ENCODE measurements around the gene GALNT10.

The GALNT10 gene

GRCh38 chr5:154421868-154422267, 231.3 kb downstream of the GALNT10 start:
- no peak for TF ChIP-seq TSHZ2 (CRISPR knock-in tag; IDR thresholded peaks at IDR 0.05)
- no peak for TF ChIP-seq ESRRG (CRISPR knock-in tag; IDR thresholded peaks at IDR 0.05)
- TF ChIP-seq ZNF70 (CRISPR knock-in tag; IDR thresholded peaks at IDR 0.05): no peak
- TF ChIP-seq TOX (CRISPR knock-in tag; IDR thresholded peaks at IDR 0.05; ENCODE audit: borderline replicate concordance): no peak
- TF ChIP-seq CSDC2 (CRISPR knock-in tag; IDR thresholded peaks at IDR 0.05): no peak
- no peak for TF ChIP-seq ISL1 (CRISPR knock-in tag; IDR thresholded peaks at IDR 0.05)
- no peak for TF ChIP-seq ZFP3 (CRISPR knock-in tag; IDR thresholded peaks at IDR 0.05)
- TF ChIP-seq RARB (CRISPR knock-in tag; IDR thresholded peaks at IDR 0.05): no peak
- TF ChIP-seq ZC3H10 (CRISPR knock-in tag; IDR thresholded peaks at IDR 0.05): no peak
- no peak for TF ChIP-seq ZFP30 (CRISPR knock-in tag; IDR thresholded peaks at IDR 0.05)
- ATAC-seq: no peak; the same call in 2 of the 3 replicates

DNA sequence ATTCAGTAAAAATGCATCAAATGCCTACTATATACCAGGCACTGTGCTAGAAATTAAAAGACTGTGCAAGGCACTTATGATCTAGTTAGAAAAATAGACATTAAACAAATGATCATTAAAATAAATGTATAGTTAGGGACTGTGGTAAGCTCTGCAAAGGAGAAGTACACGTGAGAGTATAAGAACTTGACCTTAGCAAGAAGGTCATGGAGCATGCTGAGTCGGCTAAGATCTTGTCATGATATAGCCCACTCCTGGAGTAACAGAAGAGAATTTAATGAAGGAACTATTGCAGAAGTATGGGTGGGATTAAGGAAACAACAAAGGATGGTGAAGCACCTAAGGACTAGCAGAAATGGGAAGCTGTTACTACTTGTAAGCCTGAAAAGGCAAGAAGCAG, 231.8 kb downstream of the GALNT10 start:
- TF ChIP-seq ZFP30 (CRISPR knock-in tag; IDR thresholded peaks at IDR 0.05) (no peak), PATZ1 (CRISPR knock-in tag; IDR thresholded peaks at IDR 0.05; ENCODE audit: borderline replicate concordance) (no peak), POU6F1 (CRISPR knock-in tag; IDR thresholded peaks at IDR 0.05; ENCODE audit: borderline replicate concordance, low read depth) (no peak), BACH2 (CRISPR knock-in tag; IDR thresholded peaks at IDR 0.05; ENCODE audit: borderline replicate concordance) (no peak), ZFP3 (CRISPR knock-in tag; IDR thresholded peaks at IDR 0.05) (no peak), ZNF70 (CRISPR knock-in tag; IDR thresholded peaks at IDR 0.05) (no peak)
- no peak for ATAC-seq

DNA sequence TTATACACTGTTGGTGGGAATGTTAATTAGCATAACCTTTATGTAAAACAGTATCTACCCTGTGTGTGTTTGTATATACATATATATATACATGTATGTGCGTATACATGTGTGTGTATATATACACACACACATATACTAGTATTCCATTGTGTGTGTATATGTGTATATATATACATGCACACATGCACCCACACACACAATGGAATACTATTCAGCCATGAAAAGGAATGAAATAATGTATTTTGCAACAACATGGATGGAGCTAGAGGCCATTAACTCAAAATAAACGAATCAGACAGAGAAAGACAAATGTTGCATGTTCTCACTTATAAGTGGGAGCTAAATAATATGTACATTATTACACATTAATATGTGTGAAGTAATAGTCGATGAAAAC, 237.7 kb downstream of the GALNT10 start:
- ATAC-seq: no peak
- TF ChIP-seq PATZ1 (CRISPR knock-in tag; IDR thresholded peaks at IDR 0.05; ENCODE audit: borderline replicate concordance) (no peak), ISL1 (CRISPR knock-in tag; IDR thresholded peaks at IDR 0.05) (no peak), PPARA (CRISPR knock-in tag; IDR thresholded peaks at IDR 0.05; ENCODE audit: borderline replicate concordance) (no peak), ZFP30 (CRISPR knock-in tag; IDR thresholded peaks at IDR 0.05) (no peak)

- TF ChIP-seq SNAI2 (CRISPR knock-in tag; IDR thresholded peaks at IDR 0.05): no peak
- no peak for TF ChIP-seq ZNF70 (CRISPR knock-in tag; IDR thresholded peaks at IDR 0.05)
- no peak for TF ChIP-seq TCF4 (CRISPR knock-in tag; IDR thresholded peaks at IDR 0.05; ENCODE audit: borderline replicate concordance)
- TF ChIP-seq, protein P1, sequence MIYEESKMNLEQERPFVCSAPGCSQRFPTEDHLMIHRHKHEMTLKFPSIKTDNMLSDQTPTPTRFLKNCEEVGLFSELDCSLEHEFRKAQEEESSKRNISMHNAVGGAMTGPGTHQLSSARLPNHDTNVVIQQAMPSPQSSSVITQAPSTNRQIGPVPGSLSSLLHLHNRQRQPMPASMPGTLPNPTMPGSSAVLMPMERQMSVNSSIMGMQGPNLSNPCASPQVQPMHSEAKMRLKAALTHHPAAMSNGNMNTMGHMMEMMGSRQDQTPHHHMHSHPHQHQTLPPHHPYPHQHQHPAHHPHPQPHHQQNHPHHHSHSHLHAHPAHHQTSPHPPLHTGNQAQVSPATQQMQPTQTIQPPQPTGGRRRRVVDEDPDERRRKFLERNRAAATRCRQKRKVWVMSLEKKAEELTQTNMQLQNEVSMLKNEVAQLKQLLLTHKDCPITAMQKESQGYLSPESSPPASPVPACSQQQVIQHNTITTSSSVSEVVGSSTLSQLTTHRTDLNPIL (CRISPR knock-in tag; IDR thresholded peaks at IDR 0.05; ENCODE audit: low read depth): no peak
- no peak for TF ChIP-seq POU6F1 (CRISPR knock-in tag; IDR thresholded peaks at IDR 0.05; ENCODE audit: borderline replicate concordance, low read depth)
- TF ChIP-seq OSR1 (CRISPR knock-in tag; IDR thresholded peaks at IDR 0.05): no peak
- no peak for TF ChIP-seq ZFP3 (CRISPR knock-in tag; IDR thresholded peaks at IDR 0.05)
- TF ChIP-seq TOX (CRISPR knock-in tag; IDR thresholded peaks at IDR 0.05; ENCODE audit: borderline replicate concordance): no peak
- no peak for TF ChIP-seq TSHZ2 (CRISPR knock-in tag; IDR thresholded peaks at IDR 0.05)
- no peak for TF ChIP-seq BACH2 (CRISPR knock-in tag; IDR thresholded peaks at IDR 0.05; ENCODE audit: borderline replicate concordance)
- ATAC-seq: no peak
These were observed 238.8 kb downstream of the GALNT10 start for GRCh38 chr5:154429341-154429740.
